ENCODE results near the gene NEXMIF. TPM values are rescaled to one million over a fixed set of nuclear protein-coding genes. Genes with fewer than 3 reads are reported as not detected.
"Not testable (repeated sequence)": the region's sequence is repeated elsewhere in the genome, so short reads cannot be mapped to it uniquely, and the experiment has no call there.

NEXMIF gene

GRCh38 chrX:74705269-74705668, 220.0 kb downstream of the NEXMIF start:
- H3K79me1 ChIP-seq (ENCODE audit: low read depth, low read length) = no peaks in the 10 kb centered on the region
- no CpG with 5 or more reads among the region's 2 CpGs for WGBS, 2 donors (ENCODE audit: extremely low coverage in 2 of 2, insufficient read length in 2 of 2, insufficient replicate concordance in 1 of 2)

GRCh38 chrX:74701343-74701742, 223.9 kb downstream of the NEXMIF start:
- WGBS, 2 donors (ENCODE audit: extremely low coverage in 2 of 2, insufficient read length in 2 of 2, insufficient replicate concordance in 1 of 2) = no CpG with 5 or more reads among the region's 2 CpGs
- not testable (repeated sequence) for H2AK5ac ChIP-seq (ENCODE audit: low read depth, low read length); H3K23ac ChIP-seq (ENCODE audit: low read depth, low read length, poor library complexity); H3K9ac ChIP-seq (ENCODE audit: low read depth, low read length, poor library complexity); H2BK15ac ChIP-seq (ENCODE audit: low read length); H2BK120ac ChIP-seq (ENCODE audit: low read depth, low read length); H3K36me3 ChIP-seq (replicated peaks in 1 of 2; ENCODE audit: control insufficient read depth in 2 of 2, insufficient read depth in 2 of 2, low read length in 2 of 2); H3K18ac ChIP-seq (ENCODE audit: low read length); H3K14ac ChIP-seq (ENCODE audit: low read length); H3K79me1 ChIP-seq (ENCODE audit: low read depth, low read length); H4K91ac ChIP-seq (ENCODE audit: low read depth, low read length, poor library complexity); DNase-seq (ENCODE audit: low spot score); H2BK12ac ChIP-seq (ENCODE audit: low read length); H3K4me2 ChIP-seq (ENCODE audit: insufficient read depth, low read length, poor library complexity, severe bottlenecking); H3K4me3 ChIP-seq (ENCODE audit: low read length in 2 of 2); H3K4ac ChIP-seq (ENCODE audit: low read length); H2AFZ ChIP-seq (ENCODE audit: low read length); H4K8ac ChIP-seq (ENCODE audit: low read depth, low read length); H3K4me1 ChIP-seq (ENCODE audit: control insufficient read depth in 2 of 2, insufficient read depth in 1 of 2, low read depth in 1 of 2, low read length in 2 of 2); H3K9me3 ChIP-seq (replicated peaks in 1 of 2; ENCODE audit: control insufficient read depth in 2 of 2, insufficient read depth in 1 of 2, low read depth in 1 of 2, low read length in 2 of 2); H3K27me3 ChIP-seq (ENCODE audit: control insufficient read depth in 3 of 3, insufficient read depth in 3 of 3, low read depth in 1 of 3, low read length in 3 of 3); H2BK5ac ChIP-seq (ENCODE audit: low read length); H3K27ac ChIP-seq (replicated peaks; ENCODE audit: low read length)

More at GRCh38 chrX:74705269-74705668, 220.0 kb downstream of the NEXMIF start:
- no peak overlapping the region for H2BK12ac ChIP-seq (ENCODE audit: low read length)
- no peaks in the 10 kb centered on the region for H3K9me3 ChIP-seq (replicated peaks in 1 of 2; ENCODE audit: control insufficient read depth in 2 of 2, insufficient read depth in 1 of 2, low read depth in 1 of 2, low read length in 2 of 2)
- H2AK5ac ChIP-seq (ENCODE audit: low read depth, low read length) = no peak overlapping the region
- H3K23ac ChIP-seq (ENCODE audit: low read depth, low read length, poor library complexity) = no peak overlapping the region
- no peak overlapping the region for H4K91ac ChIP-seq (ENCODE audit: low read depth, low read length, poor library complexity)
- H2BK5ac ChIP-seq (ENCODE audit: low read length) = no peak overlapping the region
- H3K36me3 ChIP-seq (replicated peaks in 1 of 2; ENCODE audit: control insufficient read depth in 2 of 2, insufficient read depth in 2 of 2, low read length in 2 of 2) = no peaks in the 10 kb centered on the region
- H3K18ac ChIP-seq (ENCODE audit: low read length) = no peak overlapping the region
- H2AFZ ChIP-seq (ENCODE audit: low read length) = no peak overlapping the region
- H3K4ac ChIP-seq (ENCODE audit: low read length) = no peak overlapping the region
- no peak overlapping the region for H3K27ac ChIP-seq (replicated peaks; ENCODE audit: low read length)
- H4K8ac ChIP-seq (ENCODE audit: low read depth, low read length) = no peak overlapping the region
- no peak for DNase-seq (ENCODE audit: low spot score)
- no peaks in the 10 kb centered on the region for H3K27me3 ChIP-seq (ENCODE audit: control insufficient read depth in 3 of 3, insufficient read depth in 3 of 3, low read depth in 1 of 3, low read length in 3 of 3)
- H3K4me1 ChIP-seq (ENCODE audit: control insufficient read depth in 2 of 2, insufficient read depth in 1 of 2, low read depth in 1 of 2, low read length in 2 of 2) = no peaks in the 10 kb centered on the region
- no peak overlapping the region for H2BK120ac ChIP-seq (ENCODE audit: low read depth, low read length)
- no peak overlapping the region for H3K4me2 ChIP-seq (ENCODE audit: insufficient read depth, low read length, poor library complexity, severe bottlenecking)
- no peak overlapping the region for H3K14ac ChIP-seq (ENCODE audit: low read length)
- no peak overlapping the region for H3K9ac ChIP-seq (ENCODE audit: low read depth, low read length, poor library complexity)
- H2BK15ac ChIP-seq (ENCODE audit: low read length) = no peak overlapping the region
- no peak overlapping the region for H3K4me3 ChIP-seq (ENCODE audit: low read length in 2 of 2)

- no peak for DNase-seq (ENCODE audit: low spot score)
- Histone ChIP-seq H3K18ac (ENCODE audit: low read length) (no peak overlapping the region), H2BK120ac (ENCODE audit: low read depth, low read length) (no peak overlapping the region), H4K91ac (ENCODE audit: low read depth, low read length, poor library complexity) (no peak overlapping the region), H3K4ac (ENCODE audit: low read length) (no peak overlapping the region), H3K9ac (ENCODE audit: low read depth, low read length, poor library complexity) (no peak overlapping the region), H2BK15ac (ENCODE audit: low read length) (no peak overlapping the region), H3K4me1 (ENCODE audit: control insufficient read depth in 2 of 2, insufficient read depth in 1 of 2, low read depth in 1 of 2, low read length in 2 of 2) (no peaks in the 10 kb centered on the region), H2BK5ac (ENCODE audit: low read length) (no peak overlapping the region), H3K27ac (replicated peaks; ENCODE audit: low read length) (no peak overlapping the region), H3K36me3 (replicated peaks in 1 of 2; ENCODE audit: control insufficient read depth in 2 of 2, insufficient read depth in 2 of 2, low read length in 2 of 2) (no peaks in the 10 kb centered on the region), H3K23ac (ENCODE audit: low read depth, low read length, poor library complexity) (no peak overlapping the region), H4K8ac (ENCODE audit: low read depth, low read length) (no peak overlapping the region), H3K4me2 (ENCODE audit: insufficient read depth, low read length, poor library complexity, severe bottlenecking) (no peak overlapping the region), H3K9me3 (replicated peaks in 1 of 2; ENCODE audit: control insufficient read depth in 2 of 2, insufficient read depth in 1 of 2, low read depth in 1 of 2, low read length in 2 of 2) (no peaks in the 10 kb centered on the region), H3K27me3 (ENCODE audit: control insufficient read depth in 3 of 3, insufficient read depth in 3 of 3, low read depth in 1 of 3, low read length in 3 of 3) (no peaks in the 10 kb centered on the region), H2BK12ac (ENCODE audit: low read length) (no peak overlapping the region), H2AK5ac (ENCODE audit: low read depth, low read length) (no peak overlapping the region), H3K14ac (ENCODE audit: low read length) (no peak overlapping the region), H3K79me1 (ENCODE audit: low read depth, low read length) (no peaks in the 10 kb centered on the region), H3K4me3 (ENCODE audit: low read length in 2 of 2) (no peak overlapping the region), H2AFZ (ENCODE audit: low read length) (no peak overlapping the region)
- WGBS, 2 donors (ENCODE audit: extremely low coverage in 2 of 2, insufficient read length in 2 of 2, insufficient replicate concordance in 1 of 2) = no CpG with 5 or more reads among the region's 2 CpGs
Observed at GRCh38 chrX:74684466-74684865, 240.8 kb downstream of the NEXMIF start.

Small RNA genes lying within 50 kb of the gene (small RNA-seq; reads per million reads assigned to genes)
- not detected for gene AL139395.1 (ENCODE audit: insufficient read depth)
